H1 (cell line): ENCODE results near the gene ARID1B. TPM values are rescaled to one million over a fixed set of nuclear protein-coding genes. Genes with fewer than 3 reads are reported as not detected.

Experiments used
- EP300 ChIP-seq, 2 experiments: IDR thresholded peaks; 1 replicate in 1 of 2; 2 replicates in 1 of 2; pipeline ENCODE4 v1.6.1; 2011 to 2012; ENCODE audit warnings: low read depth in 2 of 2, low read length in 2 of 2, mild to moderate bottlenecking in 2 of 2, borderline replicate concordance in 1 of 2, inconsistent platforms in 1 of 2, moderate library complexity in 1 of 2
- EZH2 ChIP-seq: fragments of 200-600 bp; sonication (generic); IDR thresholded peaks from 2 replicates; pipeline ENCODE4 v1.7.1; 2012; ENCODE audit warnings: low read depth, mild to moderate bottlenecking, moderate library complexity, low read length, inconsistent platforms; ENCODE audit not compliant: severe bottlenecking
- POU5F1 ChIP-seq: IDR thresholded peaks from 2 replicates; pipeline ENCODE4 v1.6.1; 2011; ENCODE audit warnings: low read depth, mild to moderate bottlenecking, low read length, moderate library complexity
- RFX5 ChIP-seq: IDR thresholded peaks from 2 replicates; pipeline ENCODE4 v1.6.1; 2011; ENCODE audit warnings: low read depth, low read length, improper control_type of control experiment, borderline replicate concordance
- RXRA ChIP-seq: IDR thresholded peaks from 2 replicates; pipeline ENCODE4 v1.6.1; 2011; ENCODE audit warnings: low read depth, mild to moderate bottlenecking, low read length, moderate library complexity; ENCODE audit not compliant: insufficient read depth
- polyA plus RNA-seq, 7 experiments: library from polyadenylated mRNA; depleted of rRNA in 3 of 7; stranded (reverse) in 5 of 7; unstranded in 2 of 7; fragments of >200 nt in 5 of 7; fragments of 200-250 nt in 2 of 7; gene quantifications; 1 replicate in 5 of 7; 2 replicates in 1 of 7; 4 replicates in 1 of 7; pipeline versions ENCODE4 v1.2.1 to v1.2.3, GENCODE V29; 2011 to 2013; ENCODE audit warnings: missing spikeins in 2 of 7, mixed read lengths in 2 of 7
- total RNA-seq: library from RNA; stranded (reverse); fragmentation: NEBNext Ultra II Directional; extraction: Animal tissue kit (Norgen Biotek cat#: 25700); gene quantifications from 2 replicates; pipeline ENCODE4 v1.2.1, GENCODE V29; 2021

ARID1B gene
- total and polyA plus RNA-seq, 2 of the 8 experiments (the other 6 are each of a cell fraction or from before 2014, with no cell fraction given) = 24.3 to 70.3 TPM

- TF ChIP-seq RFX5 (no peak), EP300 (IDR thresholded peaks at IDR 0.05; ENCODE audit: borderline replicate concordance in 1 of 2, low read depth in 2 of 2, low read length in 2 of 2) (no peak), RXRA (no peak), EZH2 (no peak), POU5F1 (no peak)
These were observed 463.8 kb downstream of the ARID1B start (continued) for GRCh38 chr6:157240960-157241311.
